HK-2 (cell line): ENCODE data around the gene DOC2B.
"Not testable (repeated sequence)": the region's sequence is repeated elsewhere in the genome, so short reads cannot be mapped to it uniquely, and the experiment has no call there.

Experiments used
- DNase-seq: peaks from one replicate; pipeline ENCODE4 v3.0.0-alpha.2; 2018; ENCODE audit not compliant: unreplicated experiment

The DOC2B gene

GRCh38 chr17:213286-214105, 32.0 kb upstream of the DOC2B start:
- no peak for DNase-seq

GRCh38 chr17:210402-210801, 29.0 kb upstream of the DOC2B start:
- DNase-seq: no peak

- DNase-seq: no peak
Measured at GRCh38 chr17:208429-208828, 27.0 kb upstream of the DOC2B start.

DNA sequence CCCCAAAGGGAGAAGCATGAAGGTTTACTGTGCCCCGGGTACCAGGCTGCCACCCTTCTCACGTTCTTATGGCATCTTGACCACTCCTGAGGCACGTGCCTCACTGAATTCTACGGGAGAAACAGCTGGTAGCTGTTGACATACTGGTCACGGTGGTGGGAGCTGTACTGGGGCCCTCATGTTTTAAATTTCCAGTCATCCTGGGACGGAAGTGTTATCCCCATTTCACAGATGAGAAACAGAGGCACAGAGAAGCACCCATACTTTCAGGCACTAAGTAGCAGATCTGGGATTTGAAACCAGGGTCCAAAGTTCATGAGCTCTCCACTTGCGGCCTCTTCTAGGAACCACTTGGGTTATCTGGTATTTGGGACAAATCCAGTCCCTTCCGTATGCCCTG, 26.3 kb upstream of the DOC2B start:
- no peak for DNase-seq

GRCh38 chr17:206941-207560, 25.6 kb upstream of the DOC2B start:
- DNase-seq: no peak

GRCh38 chr17:206484-206883, 25.0 kb upstream of the DOC2B start:
- not testable (repeated sequence) for DNase-seq

DNA sequence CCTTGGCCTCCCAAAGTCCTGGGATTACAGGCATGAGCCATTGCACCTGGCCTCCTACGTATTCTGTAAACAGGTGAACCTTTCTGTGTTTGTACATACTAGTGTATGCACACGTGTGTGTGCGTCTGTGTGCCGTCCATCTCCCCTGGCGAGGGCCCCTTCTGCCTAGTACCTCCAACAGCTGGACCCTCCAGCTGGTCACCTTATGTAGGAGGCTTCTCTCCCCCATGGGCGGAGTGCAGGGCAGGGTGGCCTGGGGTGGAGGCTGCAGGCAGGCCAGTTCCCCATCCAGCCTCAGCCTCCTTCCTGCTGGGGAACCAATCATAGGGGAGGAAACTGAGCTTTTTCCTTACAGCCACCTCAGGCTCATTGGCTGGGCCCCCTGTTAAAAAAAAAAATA, 24.4 kb upstream of the DOC2B start:
- DNase-seq: no peak

GRCh38 chr17:205148-205669, 23.8 kb upstream of the DOC2B start:
- no peak for DNase-seq

DNA sequence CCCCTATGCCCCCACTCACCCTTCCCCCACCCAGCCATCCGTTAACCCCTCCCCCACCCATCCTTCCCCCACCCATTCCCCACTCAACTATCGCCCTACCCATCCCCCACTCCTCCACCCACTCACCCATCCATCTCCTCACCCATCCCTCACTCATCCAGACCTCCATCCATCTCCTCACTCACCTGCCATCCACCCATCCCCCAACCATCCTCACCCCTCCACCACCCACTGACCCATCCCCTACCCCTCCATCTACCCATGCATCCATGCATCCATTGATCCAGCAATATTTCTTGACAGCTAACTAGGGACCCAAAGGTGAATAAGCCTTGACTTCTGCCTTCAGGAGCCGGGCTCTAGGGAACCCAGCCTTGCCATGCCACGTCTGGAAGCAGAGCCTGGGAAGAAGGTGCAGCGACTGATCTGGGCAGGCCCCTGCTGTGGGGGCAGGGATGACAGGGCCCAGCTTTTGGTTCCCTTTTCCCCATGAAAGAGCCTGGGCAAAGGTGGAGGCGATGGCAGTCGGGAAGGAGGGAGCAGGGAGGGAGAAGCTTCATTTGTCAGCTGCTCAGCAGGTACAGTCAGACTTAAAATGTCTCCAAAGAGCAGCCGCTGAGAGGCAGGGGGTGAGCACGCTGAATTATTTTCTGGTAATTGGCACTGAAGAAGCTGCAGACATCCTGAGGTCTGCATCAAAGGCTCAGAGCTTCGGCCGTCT, 23.1 kb upstream of the DOC2B start:
- DNase-seq: no peak

DNA sequence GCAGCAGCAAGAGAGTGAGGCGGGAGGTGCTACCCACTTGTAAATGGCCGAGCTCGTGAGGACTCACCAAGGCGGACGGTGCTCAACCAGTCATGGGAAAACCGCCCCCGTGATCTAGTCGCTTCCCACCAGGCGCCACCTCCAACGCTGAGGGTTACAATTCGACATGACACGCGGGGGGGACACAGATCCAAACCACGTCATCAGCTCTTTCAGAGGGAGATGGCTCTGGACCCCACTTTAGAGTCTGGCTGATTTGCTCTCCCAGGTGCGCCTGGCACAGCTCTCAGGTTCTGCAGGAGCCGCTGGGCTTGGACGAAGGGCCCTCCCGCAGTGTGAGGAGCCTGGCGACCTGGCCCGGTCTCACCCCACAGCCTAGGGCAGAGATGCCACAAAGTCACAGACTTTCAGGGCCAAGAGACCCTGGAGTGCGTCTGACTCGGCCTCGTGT, 21.1 kb upstream of the DOC2B start:
- DNase-seq: no peak

GRCh38 chr17:201736-202135, 20.3 kb upstream of the DOC2B start:
- DNase-seq: not testable (repeated sequence)

- DNase-seq: not testable (repeated sequence)
Measured at GRCh38 chr17:201257-201656, 19.8 kb upstream of the DOC2B start.

DNA sequence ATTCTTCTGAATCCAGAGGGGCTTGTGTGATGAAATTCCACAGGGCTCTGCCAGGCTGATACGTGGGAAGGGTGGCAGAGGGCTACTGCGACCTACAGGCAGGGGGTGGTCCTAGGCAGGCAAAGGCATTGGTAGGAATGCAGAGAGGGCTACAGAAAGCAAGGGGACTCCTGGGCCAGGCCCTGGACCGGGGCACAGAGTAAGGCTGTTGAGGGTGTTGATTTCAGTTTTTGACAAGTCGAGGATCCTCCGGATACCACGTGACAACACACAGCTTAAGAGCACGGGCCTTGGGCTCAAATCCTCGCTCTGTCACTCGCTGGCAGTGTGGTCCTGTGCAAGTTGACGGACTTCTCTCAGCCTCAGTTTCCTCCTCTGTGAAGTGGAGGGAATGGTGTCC, 19.1 kb upstream of the DOC2B start:
- DNase-seq: no peak

GRCh38 chr17:199806-200545, 18.5 kb upstream of the DOC2B start:
- peak; percentile 35 for DNase-seq

DNA sequence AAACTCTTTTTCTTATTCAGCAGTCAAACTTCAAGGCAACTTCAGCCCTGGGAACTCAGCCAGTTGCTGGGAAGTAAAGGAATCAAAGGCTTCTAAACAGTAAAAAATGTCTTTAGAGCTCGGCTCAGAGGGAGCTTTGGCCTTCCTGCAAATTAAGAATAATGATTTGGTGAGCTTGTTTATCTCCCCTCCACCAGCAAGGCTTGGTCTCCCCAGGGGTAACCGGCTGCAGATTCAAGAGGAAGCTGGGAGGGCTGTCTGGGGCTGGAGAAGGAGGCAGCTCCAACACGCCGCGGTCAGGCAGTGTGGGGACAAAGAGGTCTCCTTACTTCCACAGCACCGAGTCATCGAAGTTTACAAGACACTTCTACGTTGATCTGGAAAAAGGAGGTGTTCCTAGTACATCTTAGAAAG, 17.7 kb upstream of the DOC2B start:
- DNase-seq: no peak

GRCh38 chr17:198225-198624, 16.8 kb upstream of the DOC2B start:
- DNase-seq: not testable (repeated sequence)

DNA sequence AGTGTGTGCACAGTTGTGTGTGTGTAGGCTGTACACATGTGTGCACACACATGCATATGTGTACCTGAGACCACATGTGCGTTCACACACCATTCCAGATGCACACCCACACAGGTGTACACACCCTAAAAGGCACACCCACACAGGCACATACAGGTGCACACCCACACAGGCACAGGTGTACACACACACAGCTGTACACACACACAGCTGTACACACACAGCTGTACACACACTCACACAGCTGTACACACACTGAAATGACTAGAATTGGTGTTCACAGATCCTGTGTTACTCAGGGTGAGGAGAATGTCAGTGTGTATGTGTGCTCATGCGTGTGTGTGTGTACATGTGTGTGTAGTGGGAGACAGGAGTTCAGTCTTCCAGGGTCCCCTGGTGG, 15.9 kb upstream of the DOC2B start:
- no peak for DNase-seq

- DNase-seq: no peak
Measured at GRCh38 chr17:194828-195602, 13.6 kb upstream of the DOC2B start.

GRCh38 chr17:193841-194806, 12.7 kb upstream of the DOC2B start:
- DNase-seq: no peak

DNA sequence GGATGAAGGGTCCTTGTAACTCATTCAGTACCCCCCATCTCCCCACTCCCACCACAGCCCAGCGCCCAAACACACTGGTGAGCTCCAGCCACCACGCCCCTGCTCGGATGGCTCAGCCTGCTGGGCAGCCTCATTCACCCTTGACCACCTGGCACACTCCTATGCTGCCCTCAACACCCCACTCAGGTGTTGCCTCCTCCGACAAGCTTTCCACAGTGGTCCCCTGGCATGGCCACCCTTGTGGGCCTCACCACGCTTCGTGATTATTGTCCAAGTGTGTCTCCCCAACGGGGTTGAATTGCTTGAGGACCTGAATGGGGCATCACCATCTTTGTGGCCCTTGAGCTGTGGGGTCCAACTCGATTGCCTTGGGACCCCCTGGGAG, 12.0 kb upstream of the DOC2B start:
- no peak for DNase-seq
